ENCODE data around the gene LUZP2. TPM values are rescaled to one million over a fixed set of nuclear protein-coding genes. Genes with fewer than 3 reads are reported as not detected.

The LUZP2 gene
- total and polyA plus RNA-seq, 2 of the 8 experiments (the other 6 are each of a cell fraction or from before 2014, with no cell fraction given): 0.79 to 1.5 TPM

DNA sequence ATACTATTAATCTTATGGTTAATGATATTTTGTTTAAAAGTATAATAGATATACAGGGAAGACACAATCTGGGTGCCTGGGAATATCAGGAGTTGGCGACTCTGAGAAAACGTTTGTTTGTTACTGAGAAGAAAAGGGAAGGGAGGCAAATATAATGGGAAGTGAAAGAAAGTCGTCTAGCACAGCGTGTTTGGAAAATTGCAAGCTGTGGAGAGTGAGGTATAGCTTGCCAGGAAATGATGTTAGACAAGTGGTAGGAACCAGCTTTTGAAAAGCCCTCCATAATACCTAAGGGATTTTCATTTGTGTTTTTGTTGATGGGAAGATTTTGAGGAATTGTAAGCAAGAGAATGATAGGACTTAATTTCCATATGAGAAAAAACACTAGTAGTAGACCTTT, 322.2 kb downstream of the LUZP2 start:
- no peak overlapping the region for H3K18ac ChIP-seq (ENCODE audit: extremely low read depth, low read length)
- no peak overlapping the region for H3K4ac ChIP-seq (replicated peaks; ENCODE audit: insufficient read length, low read depth, low read length)
- FAIRE-seq (no peak), DNase-seq (ENCODE audit: low read depth in 1 of 2, low spot score in 2 of 2) (no peak)
- POLR2A ChIA-PET (ENCODE audit: partially characterized antibody): no interaction called here
- no peaks in the 10 kb centered on the region for H3K79me2 ChIP-seq (ENCODE audit: control insufficient read depth in 1 of 2, insufficient read depth in 2 of 2, low read length in 2 of 2)
- H4K91ac ChIP-seq (replicated peaks; ENCODE audit: insufficient read length, low read length): no peak overlapping the region
- no peak overlapping the region for H3K56ac ChIP-seq (replicated peaks; ENCODE audit: insufficient read length, low read depth, low read length)
- H3K23ac ChIP-seq (ENCODE audit: insufficient read length): no peak overlapping the region
- H3K9me3 ChIP-seq (ENCODE audit: insufficient read depth in 2 of 2, low read depth in 1 of 2, low read length in 1 of 2): no peaks in the 10 kb centered on the region
- no peak overlapping the region for H3K14ac ChIP-seq (ENCODE audit: insufficient read length)
- no peak overlapping the region for H3K4me2 ChIP-seq (ENCODE audit: insufficient read depth in 1 of 2, low read depth in 2 of 2, low read length in 2 of 2)
- H2BK5ac ChIP-seq (ENCODE audit: low read depth, low read length): no peak overlapping the region
- no peaks in the 10 kb centered on the region for H3K79me1 ChIP-seq (ENCODE audit: low read depth, low read length)
- CTCF ChIA-PET (ENCODE audit: partially characterized antibody): no interaction called here
- H2BK20ac ChIP-seq (ENCODE audit: low read length): no peak overlapping the region
- H2AK5ac ChIP-seq (ENCODE audit: low read depth, low read length): no peak overlapping the region
- WGBS, 2 experiments (ENCODE audit: extremely low coverage in 1 of 2, insufficient coverage in 1 of 2, insufficient read length in 1 of 2, insufficient replicate concordance in 2 of 2, low coverage in 1 of 2, low lambda C conversion rate in 2 of 2, missing lambda C conversion rate in 1 of 2): 68% methylated on average over 4 of the region's 4 CpGs; no CpG with 5 or more reads in 1 of the 2 experiments
- peak overlapping the region; percentile 70; the same call in 1 of the 2 replicates for H2AFZ ChIP-seq (ENCODE audit: low read length)
- no peak overlapping the region for H2BK120ac ChIP-seq (replicated peaks; ENCODE audit: low read depth, low read length)
- H4K8ac ChIP-seq (ENCODE audit: extremely low read depth, insufficient read depth, low read length): no peak overlapping the region
- no peak overlapping the region for H2BK15ac ChIP-seq (ENCODE audit: low read length)
- H3K27ac ChIP-seq (ENCODE audit: low read depth, low read length): no peak overlapping the region
- H4K20me1 ChIP-seq (replicated peaks in 1 of 2; ENCODE audit: control insufficient read depth in 1 of 2, insufficient read depth in 2 of 2, low read length in 2 of 2): no peaks in the 10 kb centered on the region
- H3K9ac ChIP-seq (replicated peaks in 1 of 4; ENCODE audit: extremely low read depth in 1 of 4, low read depth in 3 of 4, low read length in 3 of 4): no peak overlapping the region
- no peak overlapping the region for H4K5ac ChIP-seq (ENCODE audit: insufficient read length, low read depth, low read length)
- no peaks in the 10 kb centered on the region for H3K4me1 ChIP-seq (replicated peaks in 1 of 4; ENCODE audit: control insufficient read depth in 3 of 4, insufficient read depth in 4 of 4, low read length in 3 of 4)
- no peaks in the 10 kb centered on the region for H3K23me2 ChIP-seq (ENCODE audit: low read depth, low read length)
- H3K4me3 ChIP-seq (ENCODE audit: extremely low read depth in 1 of 4, insufficient read depth in 2 of 4, low read depth in 3 of 4, low read length in 4 of 4): no peak overlapping the region
- no peaks in the 10 kb centered on the region for H3K27me3 ChIP-seq (replicated peaks in 1 of 4; ENCODE audit: control insufficient read depth in 3 of 4, extremely low read depth in 1 of 4, insufficient read depth in 3 of 4, low read length in 3 of 4)
- no peak overlapping the region for H2BK12ac ChIP-seq (ENCODE audit: low read depth, low read length)
- no peaks in the 10 kb centered on the region for H3K36me3 ChIP-seq (ENCODE audit: control insufficient read depth in 2 of 4, insufficient read depth in 4 of 4, low read length in 3 of 4)
- TF ChIP-seq BCL11A (IDR thresholded peaks at IDR 0.05; ENCODE audit: low read depth in 2 of 2, low read length in 2 of 2): no peak
- TF ChIP-seq POLR2A (IDR thresholded peaks at IDR 0.05; ENCODE audit: control extremely low read depth in 1 of 2, low read depth in 2 of 2, low read length in 2 of 2): no peak
- TF ChIP-seq KDM1A (IDR thresholded peaks at IDR 0.05; ENCODE audit: borderline replicate concordance, low read length): no peak
- TF ChIP-seq JUN (IDR thresholded peaks at IDR 0.05; ENCODE audit: low read depth, low read length): no peak
- no peak for TF ChIP-seq RBBP5 (IDR thresholded peaks at IDR 0.05; ENCODE audit: borderline replicate concordance, low read depth, low read length)
- TF ChIP-seq ATF2 (IDR thresholded peaks at IDR 0.05; ENCODE audit: low read length): no peak
- no peak for TF ChIP-seq YY1 (IDR thresholded peaks at IDR 0.05; ENCODE audit: low read depth, low read length)
- TF ChIP-seq, protein P1, sequence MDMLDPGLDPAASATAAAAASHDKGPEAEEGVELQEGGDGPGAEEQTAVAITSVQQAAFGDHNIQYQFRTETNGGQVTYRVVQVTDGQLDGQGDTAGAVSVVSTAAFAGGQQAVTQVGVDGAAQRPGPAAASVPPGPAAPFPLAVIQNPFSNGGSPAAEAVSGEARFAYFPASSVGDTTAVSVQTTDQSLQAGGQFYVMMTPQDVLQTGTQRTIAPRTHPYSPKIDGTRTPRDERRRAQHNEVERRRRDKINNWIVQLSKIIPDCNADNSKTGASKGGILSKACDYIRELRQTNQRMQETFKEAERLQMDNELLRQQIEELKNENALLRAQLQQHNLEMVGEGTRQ (IDR thresholded peaks at IDR 0.05; ENCODE audit: low read length): no peak
- TF ChIP-seq TAF7 (optimal IDR thresholded peaks at IDR 0.05; ENCODE audit: borderline replicate concordance, low read depth, low read length): no peak
- TF ChIP-seq NRF1 (IDR thresholded peaks at IDR 0.05; ENCODE audit: low read depth, low read length): no peak
- TF ChIP-seq CTBP2 (IDR thresholded peaks at IDR 0.05; ENCODE audit: borderline replicate concordance, insufficient read depth, insufficient read length, low read length): no peak
- no peak for TF ChIP-seq NANOG (IDR thresholded peaks at IDR 0.05; ENCODE audit: insufficient read depth, low read depth, low read length, poor library complexity, severe bottlenecking)

All from H1 (cell line).